DLD1 (cell line): Measurements from ENCODE around the gene PAPOLB.

ENCODE experiments used
- in situ Hi-C: cut with HindIII; loops from 2 replicates; pipeline ENCODE4 v1.10.0; 2017; ENCODE audit warnings: low sequenced_read_pairs

The PAPOLB gene

DNA sequence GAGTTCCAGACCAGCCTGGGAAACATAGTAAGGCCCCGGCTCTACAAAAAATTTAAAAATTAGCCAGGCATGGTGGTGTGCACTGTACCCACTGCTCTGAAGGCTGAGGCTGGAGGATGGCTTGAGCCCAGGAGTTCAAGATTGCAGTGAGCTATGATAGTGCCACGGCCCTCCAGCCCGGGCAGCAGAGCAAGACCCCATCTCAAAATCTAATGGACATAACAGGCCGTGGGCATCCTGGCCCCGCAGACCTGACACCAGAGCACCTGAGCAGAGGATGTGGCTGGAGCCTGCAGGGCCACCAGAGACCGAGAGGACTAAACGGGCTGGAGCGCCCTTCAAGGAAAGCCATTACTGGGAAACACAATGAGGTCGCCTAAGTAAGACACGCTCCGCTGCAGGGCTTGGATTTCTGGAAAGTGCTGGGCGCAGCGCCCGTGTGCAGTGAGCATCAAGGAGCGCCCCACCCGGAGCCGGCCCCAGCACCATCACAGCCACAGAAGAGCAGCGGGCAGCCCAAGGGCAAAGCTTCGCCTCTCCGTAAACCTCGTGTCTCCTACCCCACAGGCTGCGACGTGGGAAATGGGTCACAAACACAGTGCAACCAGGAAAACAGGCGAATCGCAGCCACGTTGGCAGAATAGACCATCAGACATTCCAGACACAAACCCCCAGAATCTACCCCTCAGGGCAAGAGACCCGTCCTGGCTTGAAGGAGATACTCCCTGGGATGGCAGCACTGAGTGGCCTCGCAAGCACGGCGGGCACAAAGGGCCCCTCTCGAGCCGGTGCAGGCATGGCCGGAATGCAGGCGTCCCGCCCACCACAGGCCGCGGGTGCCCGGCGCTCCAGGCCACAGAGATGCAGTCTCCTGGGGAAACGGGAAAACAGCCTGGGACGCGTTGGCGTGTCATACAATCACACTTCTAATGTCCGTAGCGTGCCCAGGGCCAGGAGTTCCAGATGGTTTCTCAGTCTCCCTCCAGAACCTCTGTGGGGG is 16.8 kb upstream of the PAPOLB start:
- in situ Hi-C loops, result no loop called here

DNA sequence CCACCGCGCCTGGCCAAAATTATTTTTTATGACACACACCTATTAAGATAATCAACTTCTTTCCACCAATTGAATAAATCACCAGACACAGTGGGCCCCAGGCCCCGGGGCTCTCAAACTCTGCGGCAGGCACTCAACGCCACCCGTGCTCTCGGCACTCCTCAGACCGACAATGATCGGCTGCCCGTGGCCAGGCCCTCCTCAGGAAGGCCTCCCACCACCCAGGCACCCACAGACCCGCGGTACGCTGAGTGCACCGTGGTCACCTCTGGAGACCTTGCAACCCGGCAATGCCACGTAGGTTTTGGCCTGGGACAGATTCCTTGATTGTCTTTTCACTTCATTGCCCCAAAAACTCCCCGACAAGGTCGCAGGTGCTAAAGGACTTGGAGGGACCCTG is 14.8 kb upstream of the PAPOLB start:
- in situ Hi-C loops, result no loop called here

DNA sequence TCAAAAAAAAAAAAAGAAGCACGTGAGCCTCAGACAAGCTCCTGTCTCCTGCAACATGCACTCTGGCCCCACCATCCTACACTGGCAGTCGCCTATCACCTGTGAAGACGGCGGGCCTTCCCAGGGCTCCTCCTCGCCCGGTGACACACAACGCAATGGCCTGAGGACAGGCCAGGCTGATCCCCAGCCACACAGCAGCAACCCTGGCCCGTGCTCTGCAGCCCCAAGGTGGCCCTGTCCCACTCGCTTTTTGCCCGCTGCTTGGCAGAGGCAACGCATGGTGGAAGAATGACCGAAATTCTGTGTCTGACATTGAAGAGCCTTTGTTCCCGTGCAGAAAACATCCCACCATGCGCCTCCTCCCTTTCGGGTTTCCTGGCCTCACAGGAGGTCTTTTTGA is 13.6 kb upstream of the PAPOLB start:
- in situ Hi-C loops, result no loop called here

DNA sequence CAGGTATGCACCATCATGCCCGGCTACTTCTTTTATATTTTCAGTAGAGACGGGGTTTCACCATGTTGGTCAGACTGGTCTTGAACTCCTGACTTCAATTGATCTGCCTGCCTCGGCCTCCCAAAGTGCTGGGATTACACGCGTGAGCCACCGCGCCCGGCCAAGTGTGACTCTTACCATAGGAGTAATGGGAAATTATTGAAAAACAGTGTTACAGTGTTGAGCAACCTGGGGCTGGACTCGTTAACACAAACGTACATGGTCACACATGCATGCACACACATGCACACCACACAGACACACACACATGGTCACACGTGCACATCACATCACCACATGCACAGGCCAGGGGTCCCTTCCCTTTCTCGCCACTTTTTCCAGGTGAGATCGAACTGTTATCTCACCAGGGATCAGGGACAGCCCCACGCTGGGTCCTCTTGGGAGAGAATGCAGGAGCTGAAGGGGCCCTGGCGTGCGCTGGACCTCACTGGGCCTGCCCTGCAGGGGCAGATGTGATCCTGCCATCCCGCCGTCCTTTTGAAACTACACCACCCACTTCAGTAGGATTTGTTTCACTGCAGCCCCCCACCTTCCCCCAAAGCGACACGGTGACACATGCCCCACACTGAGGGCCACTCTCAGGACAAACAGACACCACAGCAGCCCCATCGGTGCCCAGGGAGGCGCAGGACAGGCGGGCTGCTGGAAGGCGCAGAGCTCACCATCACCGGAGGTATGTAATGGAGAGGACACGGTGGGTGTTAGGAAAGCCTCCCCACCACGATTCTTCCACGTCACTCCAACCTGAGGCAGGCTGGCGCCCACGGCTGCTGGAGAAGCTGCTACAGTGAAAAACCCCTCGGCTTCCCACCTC is 11.5 kb upstream of the PAPOLB start:
- in situ Hi-C loops, result no loop called here

DNA sequence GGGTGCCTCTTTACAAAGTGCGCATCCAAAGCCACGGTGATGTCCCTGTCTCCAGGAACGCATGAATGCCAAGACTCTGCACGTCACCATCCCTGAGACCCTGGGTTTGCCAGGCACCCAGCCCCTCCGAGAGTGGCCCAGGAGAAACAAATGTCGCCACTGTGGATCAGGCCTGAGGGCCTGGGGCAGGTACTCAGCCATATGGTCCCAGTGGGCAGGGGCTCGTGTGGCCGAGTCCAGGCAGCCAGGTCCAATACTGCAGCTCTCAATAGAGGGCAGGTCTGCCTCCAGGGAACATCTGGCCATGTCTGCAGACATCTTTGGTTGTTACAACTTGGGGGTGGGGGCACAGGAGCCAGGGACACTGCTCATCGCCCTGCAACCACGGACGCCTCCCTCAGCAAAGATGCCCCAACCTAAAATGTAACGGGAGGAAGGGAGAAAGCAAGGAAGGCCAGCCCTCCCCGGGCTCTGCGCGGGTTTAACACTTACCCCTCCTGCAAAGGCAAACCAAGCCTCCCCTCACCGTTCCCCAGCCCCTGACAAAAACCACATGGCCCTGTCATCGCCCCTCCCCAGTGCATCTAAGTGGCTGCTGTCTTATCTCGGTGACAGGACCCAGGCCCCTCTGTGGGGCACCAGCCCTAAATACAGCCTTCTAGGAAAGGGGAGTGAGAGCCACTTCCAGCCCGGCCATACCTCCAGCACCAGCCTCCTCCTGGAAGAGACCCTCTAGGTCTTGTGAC is 10.3 kb upstream of the PAPOLB start:
- in situ Hi-C loops, result no loop called here

DNA sequence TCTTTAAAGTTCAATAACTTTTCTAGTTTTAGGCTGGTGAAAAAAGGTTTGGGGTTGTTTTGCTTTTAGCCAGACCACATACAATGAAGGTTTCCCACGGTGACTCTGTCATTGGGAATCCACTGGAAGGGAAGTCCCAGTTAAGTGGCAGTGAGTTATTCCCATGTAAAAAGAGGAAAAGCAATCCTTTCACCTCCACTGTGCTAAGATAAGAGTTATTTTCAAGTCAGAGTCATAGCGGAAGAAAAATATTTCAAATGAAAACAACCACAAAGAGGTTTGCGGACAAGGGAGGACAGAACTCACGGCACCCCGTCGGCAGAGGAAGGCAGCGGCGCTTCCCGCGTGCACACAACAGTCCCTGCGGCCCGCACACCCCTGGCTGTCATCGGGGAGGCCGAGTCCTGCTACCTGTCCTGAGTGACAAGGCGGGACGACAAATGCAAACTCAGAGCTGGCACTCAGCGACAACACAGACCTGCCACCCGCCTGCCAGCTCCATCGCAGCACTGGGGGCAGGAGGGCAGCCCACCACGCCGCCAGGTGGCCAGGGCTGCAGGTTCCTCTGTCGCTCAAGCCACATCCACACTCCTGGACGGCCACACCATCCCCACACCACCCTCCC is 9.3 kb upstream of the PAPOLB start:
- in situ Hi-C loops, result no loop called here

DNA sequence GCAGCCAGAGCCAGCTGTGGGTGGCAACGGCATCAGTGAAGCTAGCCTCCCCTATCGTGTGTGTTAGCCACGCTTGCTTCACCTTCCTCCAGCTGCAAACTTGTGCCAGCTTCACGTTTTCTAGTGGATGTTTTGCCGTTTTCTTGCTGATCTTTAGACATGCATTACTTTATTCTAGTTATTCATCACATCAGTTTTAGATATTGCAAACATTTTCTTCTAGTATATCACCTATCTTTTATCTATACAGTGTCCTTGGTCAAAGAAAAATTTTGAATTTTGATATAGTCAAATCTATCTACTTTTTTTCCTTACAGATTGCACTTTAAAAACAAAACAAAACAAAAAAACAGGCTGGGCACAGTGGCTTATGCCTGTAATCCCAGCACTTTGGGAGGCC is 6.7 kb upstream of the PAPOLB start:
- in situ Hi-C loops, result loop anchor here (10.0 kb wide), 1 partner anchor 196 kb away; no protein-coding TSS in a partner anchor

DNA sequence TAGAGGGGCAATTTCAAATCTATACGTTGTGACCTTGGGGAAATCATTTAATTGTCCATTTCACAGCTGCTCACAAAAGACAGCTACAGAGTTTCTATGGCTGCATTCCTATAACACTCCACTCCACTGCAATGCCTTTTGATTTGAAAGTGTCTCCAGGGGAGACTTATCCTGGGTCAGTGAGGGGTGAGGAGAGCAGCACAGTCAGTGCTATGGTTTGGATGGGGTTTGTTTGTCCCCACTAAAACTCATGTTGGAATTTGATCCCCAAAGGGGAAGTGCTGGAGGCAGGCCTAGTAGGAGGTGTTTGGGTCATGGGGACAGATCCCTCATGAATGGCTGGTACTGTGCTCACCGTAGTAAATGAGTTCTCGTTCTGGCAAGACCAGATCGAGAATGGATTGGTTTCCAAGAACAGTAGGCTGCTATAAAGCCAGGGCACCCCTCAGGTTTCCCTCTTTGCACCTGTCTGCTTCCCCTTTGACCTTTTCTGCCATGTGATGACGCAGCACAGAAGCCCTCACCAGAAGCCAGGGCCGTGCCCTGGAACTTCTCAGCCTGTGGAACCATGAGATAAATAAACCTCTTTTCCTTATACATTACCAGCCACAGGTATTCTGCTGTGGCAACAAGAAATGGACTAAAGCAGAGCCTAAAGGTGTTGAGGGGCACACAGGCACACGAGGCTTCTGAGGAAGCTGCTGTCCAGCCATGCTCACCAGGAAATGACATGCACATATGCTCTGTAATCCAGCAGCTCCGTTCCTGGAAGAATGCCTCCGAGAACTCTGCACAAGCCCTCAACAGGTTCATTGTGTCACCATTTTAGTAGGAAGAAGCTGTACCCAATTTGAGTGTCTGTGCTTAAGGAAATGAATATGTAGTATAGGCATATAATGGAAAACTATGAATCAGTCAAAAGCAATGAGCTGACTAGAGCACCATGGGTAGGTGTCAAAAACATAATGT is 5.0 kb upstream of the PAPOLB start:
- in situ Hi-C loops, result loop anchor here (10.0 kb wide), 1 partner anchor 198 kb away; no protein-coding TSS in a partner anchor

DNA sequence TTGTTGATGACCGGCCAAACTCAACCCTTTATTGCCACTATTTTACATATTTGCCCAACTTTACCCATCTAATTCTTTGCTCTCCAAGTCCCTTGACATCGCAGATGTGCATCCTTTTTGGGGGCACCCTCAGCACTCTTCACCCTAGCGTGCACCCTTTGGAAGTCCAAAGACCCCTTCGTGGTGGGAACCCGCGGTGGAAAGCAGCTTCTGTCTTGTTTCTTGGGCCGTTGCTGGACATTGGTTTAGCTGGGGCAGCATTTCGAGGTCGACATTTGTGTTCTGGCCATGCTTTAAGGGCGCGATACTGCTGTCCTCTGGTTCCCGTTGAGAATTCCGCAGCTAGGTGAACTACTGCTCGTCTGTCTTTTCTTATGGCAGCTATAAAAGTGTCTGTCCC is 326 bp upstream of the PAPOLB start:
- in situ Hi-C loops, result loop anchor here (10.0 kb wide), 1 partner anchor 203 kb away; no protein-coding TSS in a partner anchor

DNA sequence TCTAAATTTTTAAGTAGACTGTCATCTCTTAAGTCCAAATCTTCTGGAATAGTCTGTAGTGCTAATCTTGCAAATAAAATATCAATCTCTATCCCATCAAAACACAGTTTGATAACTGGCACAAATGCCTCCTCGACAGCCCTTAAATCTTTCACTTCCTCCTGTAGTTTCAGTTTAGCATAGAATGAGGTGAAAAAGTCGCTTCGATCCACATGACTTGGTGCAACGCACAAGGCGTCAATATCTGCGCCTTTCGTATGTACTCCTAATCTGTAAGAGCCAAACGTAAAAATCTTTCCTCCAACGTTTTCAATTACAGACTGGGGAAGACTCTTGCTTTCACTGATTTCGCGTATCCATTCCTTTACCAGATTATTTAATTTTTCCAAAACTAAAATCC is 603 bp downstream of the PAPOLB start:
- in situ Hi-C loops, result loop anchor here (10.0 kb wide), 1 partner anchor 204 kb away; no protein-coding TSS in a partner anchor

DNA sequence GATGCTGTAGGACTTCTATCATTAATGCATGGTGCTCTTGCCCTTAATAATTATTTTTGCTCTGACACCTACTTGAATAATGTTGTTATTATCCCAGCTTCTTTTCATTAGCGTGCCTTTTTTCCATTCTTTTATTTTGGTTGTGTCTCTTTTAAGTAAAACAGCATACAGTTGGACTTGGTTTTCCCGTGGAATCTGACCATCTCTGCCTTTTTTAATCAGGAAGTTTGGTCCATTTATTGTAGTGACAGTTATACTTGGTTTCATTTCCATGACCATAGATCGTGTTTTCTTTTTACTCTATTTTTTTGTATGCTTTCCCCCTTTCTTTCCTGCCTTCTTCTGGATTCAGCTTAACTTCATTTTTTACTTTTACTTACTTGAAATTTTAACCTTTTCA is 4.6 kb downstream of the PAPOLB start:
- in situ Hi-C loops, result no loop called here

DNA sequence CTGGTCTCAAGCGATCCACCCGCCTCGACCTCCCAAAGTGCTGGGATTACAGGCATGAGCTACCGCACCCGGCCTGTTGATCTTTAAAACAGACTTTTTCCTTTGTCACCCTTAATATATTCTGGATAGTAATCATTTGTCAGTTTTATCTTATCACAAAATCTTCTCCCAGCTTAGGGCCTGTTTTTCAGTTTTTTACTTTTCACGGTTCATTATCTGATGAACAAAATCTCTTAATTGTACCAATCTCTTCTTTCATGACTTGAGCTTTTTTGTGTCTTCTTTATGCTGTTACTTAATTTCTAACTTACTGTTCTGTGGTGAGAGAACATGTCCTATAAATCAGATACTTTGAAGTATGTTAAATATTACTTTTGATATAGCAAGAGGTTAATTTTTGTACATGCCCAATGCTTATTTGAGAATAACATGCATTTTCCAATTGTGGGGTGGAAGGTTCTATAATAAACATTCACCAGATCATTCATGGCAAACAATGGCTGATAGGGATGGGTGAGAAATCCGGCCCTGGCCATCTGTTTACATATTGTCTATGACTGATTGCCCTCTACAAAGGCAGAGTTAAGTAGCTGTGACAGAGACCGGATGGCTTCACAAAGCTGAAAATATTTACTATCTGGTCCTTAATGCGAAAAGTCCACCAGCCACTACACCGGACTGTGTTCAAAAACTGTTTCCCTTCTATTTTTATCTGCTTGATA is 5.3 kb downstream of the PAPOLB start:
- in situ Hi-C loops, result no loop called here

DNA sequence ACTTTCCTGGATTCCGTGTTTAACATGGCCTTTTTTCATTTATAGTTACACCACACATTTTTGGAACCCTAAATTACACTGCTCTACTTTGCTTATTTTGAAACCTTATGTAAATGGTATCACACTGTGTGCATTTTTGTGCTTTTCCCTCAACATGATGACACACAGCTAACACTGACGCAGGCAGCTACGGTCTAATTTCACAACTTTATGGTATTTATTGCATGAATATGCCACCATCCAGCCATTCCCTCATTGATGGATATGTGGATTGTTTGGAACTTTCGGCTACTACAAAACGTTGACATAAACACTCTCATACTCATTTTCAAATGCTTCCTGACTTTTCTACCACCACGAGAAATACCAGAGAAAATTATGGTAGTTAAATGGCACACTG is 6.9 kb downstream of the PAPOLB start:
- in situ Hi-C loops, result no loop called here

DNA sequence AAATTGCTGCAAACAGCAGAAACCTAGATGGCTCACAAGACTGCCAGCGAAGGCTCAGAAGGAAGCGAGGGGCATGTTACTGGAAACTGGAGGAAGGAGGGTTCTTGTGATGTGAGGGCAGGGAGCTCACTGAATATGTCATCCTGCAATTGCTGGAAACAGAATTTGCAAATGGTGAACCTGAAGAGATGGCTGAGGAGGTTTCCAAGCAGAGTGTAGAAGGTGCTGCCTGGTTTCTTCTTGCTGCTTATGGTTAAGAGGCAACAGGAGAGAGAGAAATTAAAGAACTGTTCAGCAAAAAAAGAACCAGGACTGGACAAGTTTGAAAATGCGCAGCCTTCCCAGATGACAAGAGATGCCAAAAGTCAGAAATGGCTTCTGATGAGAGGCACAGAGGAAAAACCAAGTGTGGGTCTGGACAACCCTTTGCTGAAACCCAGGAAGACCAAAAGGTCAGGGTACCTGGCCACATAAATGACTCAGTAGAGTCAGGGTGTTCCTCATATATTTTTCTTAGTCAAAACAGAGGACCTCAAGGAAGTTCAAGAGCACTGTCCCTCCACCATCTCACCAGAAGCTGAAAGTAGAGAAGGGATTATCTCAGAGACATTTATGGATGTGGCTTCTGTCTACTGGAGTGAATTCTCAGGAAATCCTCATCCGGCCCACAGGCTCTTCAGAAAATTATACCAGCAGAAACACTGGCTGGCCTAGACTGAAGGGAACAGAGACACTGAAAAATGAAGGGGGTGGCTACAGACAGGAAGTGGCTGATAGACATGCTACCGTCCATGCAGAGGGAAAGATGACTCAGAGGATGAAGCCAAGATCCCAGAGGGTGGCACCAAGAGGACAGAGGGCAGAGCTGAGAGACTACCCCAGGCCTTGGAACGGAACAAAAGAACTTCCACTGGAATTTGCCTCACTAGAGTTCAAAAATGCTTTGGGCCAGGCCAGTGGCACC is 10.1 kb downstream of the PAPOLB start:
- in situ Hi-C loops, result no loop called here

DNA sequence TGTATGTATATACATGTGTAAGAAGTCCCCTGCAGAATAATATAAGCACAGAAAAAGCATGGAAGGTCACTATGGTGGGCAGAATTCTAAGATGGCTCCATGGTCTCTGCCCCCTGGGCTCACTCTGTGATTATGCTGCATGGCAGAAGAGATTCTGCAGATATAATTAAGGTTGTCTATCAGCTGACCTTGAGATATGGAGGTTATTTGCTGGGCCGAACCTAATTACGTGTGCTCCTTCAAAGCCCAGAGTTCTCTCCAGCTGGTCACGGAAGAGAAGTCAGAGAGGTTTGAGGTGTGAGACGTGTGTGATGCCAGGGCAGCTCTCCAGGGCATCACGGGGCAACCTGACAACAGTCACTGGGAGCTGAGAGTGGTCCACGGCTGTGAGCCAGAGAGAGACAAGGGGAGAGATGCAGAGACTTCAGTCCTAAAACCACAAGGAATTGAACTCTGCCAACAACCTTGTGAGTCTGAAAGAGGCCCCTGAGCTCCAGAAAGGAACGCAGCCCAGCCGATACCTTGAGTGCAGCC is 11.5 kb downstream of the PAPOLB start:
- in situ Hi-C loops, result no loop called here

DNA sequence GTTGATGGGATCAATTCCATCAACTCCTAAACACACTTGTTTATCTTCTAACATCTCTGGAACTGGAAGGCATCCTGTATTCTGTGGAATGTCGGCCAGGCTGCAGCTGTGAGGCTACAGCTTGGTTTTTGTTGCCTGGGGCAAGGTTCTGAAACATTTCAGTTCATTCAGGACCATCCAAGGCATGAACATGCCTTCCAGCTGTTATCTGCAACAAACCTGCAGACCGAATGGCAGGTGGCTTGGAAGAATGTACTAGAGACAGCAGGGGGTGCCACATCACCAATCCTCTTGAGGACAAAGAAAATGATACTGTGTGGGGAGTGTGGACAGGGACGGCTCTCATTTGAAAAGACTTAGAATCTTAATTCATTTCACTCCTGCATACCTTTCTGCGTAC is 12.4 kb downstream of the PAPOLB start:
- in situ Hi-C loops, result no loop called here

DNA sequence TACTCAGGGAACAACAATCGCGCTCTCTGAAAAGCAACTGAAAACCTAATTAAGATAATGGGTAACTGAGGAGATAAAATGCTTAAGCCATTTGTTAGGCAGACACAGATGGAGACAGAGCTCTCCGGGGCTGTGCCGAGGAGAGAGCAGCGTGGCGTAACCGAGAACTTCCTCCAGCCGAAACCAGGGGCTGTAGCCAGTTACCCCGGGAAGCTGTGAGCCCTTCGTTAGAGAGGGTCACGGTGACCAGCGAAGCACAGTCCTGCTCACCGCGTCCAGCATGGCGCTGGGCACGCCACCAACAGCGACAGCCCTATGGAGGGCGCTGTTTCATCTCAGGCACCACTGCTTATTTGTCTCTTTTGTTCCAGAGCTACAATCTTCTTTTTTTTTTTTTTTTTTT is 16.1 kb downstream of the PAPOLB start:
- in situ Hi-C loops, result no loop called here
